MCF 10A (cell line): Measurements from ENCODE around the gene GLRA2. TPM values are rescaled to one million over a fixed set of nuclear protein-coding genes. Genes with fewer than 3 reads are reported as not detected.

Source experiments
- BruUV-seq: library from RNA; stranded (reverse); fragments of 400-500 nt; replicated peaks from 2 replicates; lab custom pipeline; 2021; lab: Mats Ljungman, UMichigan
- CTCF ChIA-PET: fragments of 300-600 bp; sonication (Branson Sonifier 250); formaldehyde crosslinking; extraction: SDS; loops from one replicate; lab custom pipeline; 2021; ENCODE audit warnings: antibody characterized with exemption, inconsistent platforms; lab: Yijun Ruan, JAX
- POLR2A ChIA-PET: fragments of 300-600, 350-650 bp; sonication (Branson Sonifier 250); formaldehyde crosslinking; extraction: SDS; loops from one replicate; lab custom pipeline; 2020; ENCODE audit warnings: antibody characterized with exemption, inconsistent platforms; lab: Yijun Ruan, JAX
- DNase-seq: peaks from one replicate; pipeline ENCODE4 v3.0.0-alpha.2; 2018; ENCODE audit not compliant: unreplicated experiment
- H3K27ac Mint-ChIP-seq: one replicate; pipeline ENCODE4 v1.8.0; 2022; ENCODE audit warnings: mild to moderate bottlenecking, low read depth, mixed read lengths; ENCODE audit not compliant: unreplicated experiment
- H3K27me3 Mint-ChIP-seq: one replicate; pipeline ENCODE4 v1.8.0; 2022; ENCODE audit warnings: mixed read lengths; ENCODE audit not compliant: insufficient read depth, unreplicated experiment
- H3K36me3 Mint-ChIP-seq: one replicate; pipeline ENCODE4 v1.8.0; 2022; ENCODE audit warnings: mild to moderate bottlenecking, moderate library complexity, mixed read lengths; ENCODE audit not compliant: insufficient read depth, unreplicated experiment
- H3K4me1 Mint-ChIP-seq: one replicate; pipeline ENCODE4 v1.8.0; 2022; ENCODE audit warnings: mixed read lengths; ENCODE audit not compliant: insufficient read depth, unreplicated experiment
- H3K4me3 Mint-ChIP-seq: one replicate; pipeline ENCODE4 v1.8.0; 2022; ENCODE audit warnings: mild to moderate bottlenecking, moderate library complexity, mixed read lengths; ENCODE audit not compliant: unreplicated experiment
- H3K9me3 Mint-ChIP-seq: one replicate; pipeline ENCODE4 v1.8.0; 2022; ENCODE audit warnings: mixed read lengths; ENCODE audit not compliant: unreplicated experiment
- CTCF ChIP-seq: fragments of 200-600 bp; IDR thresholded peaks from one replicate; pipeline ENCODE4 v1.8.0; 2022; ENCODE audit warnings: antibody characterized with exemption, mild to moderate bottlenecking; ENCODE audit not compliant: unreplicated experiment
- intact Hi-C: fragments of 100-400 bp; cut with micrococcal nuclease; formaldehyde crosslinking; loops from 2 replicates; pipeline ENCODE4 v1.14.1; 2022
- total RNA-seq: library from RNA; stranded (reverse); gene quantifications from 2 replicates; pipeline ENCODE4 v1.2.3, GENCODE V29; 2022

The GLRA2 gene
- total RNA-seq, 1 experiment from 2014 or later, result not detected

- ChIA-PET POLR2A (no interaction called here), CTCF (no interaction called here)
- Mint-ChIP-seq H3K36me3 (no peaks in the 10 kb centered on the region), H3K9me3 (no peaks in the 10 kb centered on the region), H3K27me3 (peaks cover 8% of the 10 kb centered on the region), H3K4me1 (no peaks in the 10 kb centered on the region), H3K4me3 (no peak overlapping the region), H3K27ac (no peak overlapping the region)
- DNase-seq, result no peak
- no TSS peak for BruUV-seq
- intact Hi-C loops, result no loop called here
- TF ChIP-seq CTCF, result no peak
These were observed 171.6 kb downstream of the GLRA2 start for GRCh38 chrX:14700982-14701381.

DNA sequence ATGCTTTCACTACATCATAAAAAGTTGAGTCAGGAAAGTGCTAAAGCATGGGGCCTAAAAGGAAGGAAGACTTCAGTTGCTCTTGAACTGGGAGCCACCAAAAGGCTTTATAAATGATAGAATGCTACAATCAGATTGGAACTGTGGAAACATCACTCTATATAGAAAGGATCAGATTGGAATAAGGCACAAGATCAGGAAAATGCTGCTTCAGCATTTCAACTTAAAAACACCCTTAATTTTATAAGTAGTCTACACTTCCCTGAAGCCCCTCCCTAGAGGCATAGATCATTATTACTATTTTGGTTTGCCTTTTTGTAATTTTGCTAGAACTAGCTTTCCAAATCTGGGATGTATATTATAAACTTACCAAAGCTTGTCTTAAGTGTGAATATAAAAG is 172.8 kb downstream of the GLRA2 start:
- DNase-seq, result no peak
- Mint-ChIP-seq H3K27ac (no peak overlapping the region), H3K36me3 (no peaks in the 10 kb centered on the region), H3K9me3 (no peaks in the 10 kb centered on the region), H3K27me3 (no peaks in the 10 kb centered on the region), H3K4me1 (no peaks in the 10 kb centered on the region), H3K4me3 (no peak overlapping the region)
- BruUV-seq, result no TSS peak
- POLR2A ChIA-PET, result no interaction called here
- CTCF ChIA-PET, result no interaction called here
- intact Hi-C loops, result no loop called here
- TF ChIP-seq CTCF, result no peak

- TF ChIP-seq CTCF, result no peak
- intact Hi-C loops, result loop anchor here (5.0 to 10.0 kb wide), 2 partner anchors 433 to 675 kb away; no protein-coding TSS in a partner anchor
These were observed 182.8 kb downstream of the GLRA2 start for GRCh38 chrX:14712096-14712495.

DNA sequence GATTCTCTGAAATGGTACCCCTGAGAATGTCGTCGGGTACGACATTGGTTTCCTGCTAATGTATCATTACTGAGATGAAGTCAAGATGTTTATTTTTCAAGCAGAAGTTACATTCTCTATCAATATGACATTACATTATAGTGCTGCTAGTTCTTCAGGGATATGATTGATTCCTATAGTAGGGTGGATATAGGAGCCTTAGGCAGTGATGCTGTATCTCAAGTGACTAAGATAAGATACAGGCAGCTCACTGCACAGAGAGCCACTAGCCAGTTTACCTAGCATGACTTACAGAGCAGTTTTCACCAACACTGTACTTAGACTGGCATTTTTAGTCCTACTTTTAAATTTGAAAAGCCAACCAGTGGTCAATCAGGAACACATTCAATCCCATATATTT is 188.6 kb downstream of the GLRA2 start:
- ChIA-PET POLR2A (no interaction called here), CTCF (interaction anchor here (0.6 to 1.1 kb wide), 2 partner anchors 8 to 424 kb away, joined by 3 read pairs; no protein-coding TSS in a partner anchor)
- no peak for TF ChIP-seq CTCF
- Mint-ChIP-seq H3K4me1 (no peaks in the 10 kb centered on the region), H3K27me3 (peaks cover 34% of the 10 kb centered on the region), H3K9me3 (no peaks in the 10 kb centered on the region), H3K4me3 (no peak overlapping the region), H3K27ac (no peak overlapping the region), H3K36me3 (no peaks in the 10 kb centered on the region)
- DNase-seq, result no peak
- BruUV-seq, result no TSS peak
- intact Hi-C loops, result loop anchor here (10.0 kb wide), 1 partner anchor 427 kb away; no protein-coding TSS in a partner anchor

More at GRCh38 chrX:14712096-14712495, 182.8 kb downstream of the GLRA2 start:
- DNase-seq, result no peak
- ChIA-PET CTCF (interaction anchor here (0.6 kb wide), 1 partner anchor 23 kb away, joined by 3 read pairs; no protein-coding TSS in a partner anchor), POLR2A (no interaction called here)
- no TSS peak for BruUV-seq
- no peaks in the 10 kb centered on the region for H3K36me3 Mint-ChIP-seq
- no peaks in the 10 kb centered on the region for H3K4me1 Mint-ChIP-seq
- H3K27ac Mint-ChIP-seq, result no peak overlapping the region
- H3K4me3 Mint-ChIP-seq, result no peak overlapping the region
- H3K9me3 Mint-ChIP-seq, result no peaks in the 10 kb centered on the region
- peaks cover 23% of the 10 kb centered on the region for H3K27me3 Mint-ChIP-seq
